AG10803 (cell line): ENCODE results near the gene PHYHD1.

ENCODE experiments used
- DNase-seq: peaks from one replicate; pipeline ENCODE4 v3.0.0; 2010; ENCODE audit warnings: low read depth
- H3K4me3 ChIP-seq: 2 replicates; pipeline ENCODE4 v1.5.1; 2011; ENCODE audit warnings: mild to moderate bottlenecking, low read length, control low read depth
- TF ChIP-seq, protein P1 (sequence below): conservative IDR thresholded peaks from 2 replicates; pipeline ENCODE4 v1.5.1; 2011; ENCODE audit warnings: mild to moderate bottlenecking, low read length, control low read depth, inconsistent platforms

Gene PHYHD1

DNA sequence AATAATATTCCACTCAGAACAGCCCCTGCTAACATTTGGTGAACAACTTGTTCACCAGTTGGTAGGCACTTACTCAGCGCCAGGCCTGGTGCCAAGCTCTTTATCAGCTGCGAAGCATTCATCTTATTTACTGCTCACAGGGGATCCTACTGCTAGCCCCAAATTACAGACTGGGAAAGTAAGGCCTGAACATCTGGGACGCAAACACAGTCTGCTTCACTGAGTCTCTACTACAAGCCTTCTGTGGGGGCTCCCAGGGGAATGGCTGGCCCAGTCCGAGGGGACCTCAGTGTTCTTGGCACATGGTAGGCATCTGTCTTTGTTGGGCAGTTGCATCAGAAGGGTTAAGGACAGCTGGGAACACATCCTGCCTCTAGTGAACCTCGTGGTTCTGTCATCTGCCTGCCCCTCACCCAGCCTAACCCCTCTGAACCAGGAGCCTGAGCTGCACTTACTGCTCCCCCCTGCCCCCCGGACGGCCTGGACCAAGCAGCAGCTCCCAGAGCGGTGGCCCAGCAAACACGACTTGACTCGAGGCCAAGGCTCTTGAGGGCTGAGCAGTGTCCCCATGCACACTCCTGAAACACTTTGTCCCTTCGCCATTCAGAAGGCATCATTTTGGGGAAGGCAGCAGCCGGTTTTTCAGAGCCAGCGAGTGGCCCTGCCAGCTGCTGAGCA lies at the start of gene PHYHD1:
Gene PHYHD1, plus strand, starts transcription at position 602 of the 678 bp plus-strand sequence. CDS start 1,342 bp downstream, outside the sequence.
- DNase-seq: peak; percentile 87
- TF ChIP-seq, protein P1, sequence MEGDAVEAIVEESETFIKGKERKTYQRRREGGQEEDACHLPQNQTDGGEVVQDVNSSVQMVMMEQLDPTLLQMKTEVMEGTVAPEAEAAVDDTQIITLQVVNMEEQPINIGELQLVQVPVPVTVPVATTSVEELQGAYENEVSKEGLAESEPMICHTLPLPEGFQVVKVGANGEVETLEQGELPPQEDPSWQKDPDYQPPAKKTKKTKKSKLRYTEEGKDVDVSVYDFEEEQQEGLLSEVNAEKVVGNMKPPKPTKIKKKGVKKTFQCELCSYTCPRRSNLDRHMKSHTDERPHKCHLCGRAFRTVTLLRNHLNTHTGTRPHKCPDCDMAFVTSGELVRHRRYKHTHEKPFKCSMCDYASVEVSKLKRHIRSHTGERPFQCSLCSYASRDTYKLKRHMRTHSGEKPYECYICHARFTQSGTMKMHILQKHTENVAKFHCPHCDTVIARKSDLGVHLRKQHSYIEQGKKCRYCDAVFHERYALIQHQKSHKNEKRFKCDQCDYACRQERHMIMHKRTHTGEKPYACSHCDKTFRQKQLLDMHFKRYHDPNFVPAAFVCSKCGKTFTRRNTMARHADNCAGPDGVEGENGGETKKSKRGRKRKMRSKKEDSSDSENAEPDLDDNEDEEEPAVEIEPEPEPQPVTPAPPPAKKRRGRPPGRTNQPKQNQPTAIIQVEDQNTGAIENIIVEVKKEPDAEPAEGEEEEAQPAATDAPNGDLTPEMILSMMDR: no peak
- peak within 1 kb of the TSS; percentile 54 for H3K4me3 ChIP-seq

DNA sequence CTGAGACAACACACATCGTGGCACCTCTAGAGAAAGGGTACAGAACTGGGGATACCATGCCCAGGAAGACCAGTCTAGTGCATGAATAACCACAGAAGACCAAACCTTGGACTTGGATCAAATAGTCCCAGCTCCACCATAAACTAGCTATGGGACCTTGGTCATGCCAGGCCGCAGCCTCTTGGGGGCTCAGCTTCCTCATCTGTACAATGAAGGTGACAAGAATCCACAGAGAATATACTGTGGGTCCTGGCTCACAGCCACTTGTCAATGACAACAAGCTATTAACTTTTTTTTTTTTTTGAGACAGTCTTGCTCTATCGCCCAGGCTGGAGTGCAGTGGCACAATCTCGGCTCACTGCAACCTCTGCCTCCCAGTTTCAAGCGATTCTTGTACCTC lies 42.9 kb upstream of the PHYHD1 start:
- TF ChIP-seq, protein P1: no peak
- H3K4me3 ChIP-seq: no peak overlapping the region
- DNase-seq: no peak

DNA sequence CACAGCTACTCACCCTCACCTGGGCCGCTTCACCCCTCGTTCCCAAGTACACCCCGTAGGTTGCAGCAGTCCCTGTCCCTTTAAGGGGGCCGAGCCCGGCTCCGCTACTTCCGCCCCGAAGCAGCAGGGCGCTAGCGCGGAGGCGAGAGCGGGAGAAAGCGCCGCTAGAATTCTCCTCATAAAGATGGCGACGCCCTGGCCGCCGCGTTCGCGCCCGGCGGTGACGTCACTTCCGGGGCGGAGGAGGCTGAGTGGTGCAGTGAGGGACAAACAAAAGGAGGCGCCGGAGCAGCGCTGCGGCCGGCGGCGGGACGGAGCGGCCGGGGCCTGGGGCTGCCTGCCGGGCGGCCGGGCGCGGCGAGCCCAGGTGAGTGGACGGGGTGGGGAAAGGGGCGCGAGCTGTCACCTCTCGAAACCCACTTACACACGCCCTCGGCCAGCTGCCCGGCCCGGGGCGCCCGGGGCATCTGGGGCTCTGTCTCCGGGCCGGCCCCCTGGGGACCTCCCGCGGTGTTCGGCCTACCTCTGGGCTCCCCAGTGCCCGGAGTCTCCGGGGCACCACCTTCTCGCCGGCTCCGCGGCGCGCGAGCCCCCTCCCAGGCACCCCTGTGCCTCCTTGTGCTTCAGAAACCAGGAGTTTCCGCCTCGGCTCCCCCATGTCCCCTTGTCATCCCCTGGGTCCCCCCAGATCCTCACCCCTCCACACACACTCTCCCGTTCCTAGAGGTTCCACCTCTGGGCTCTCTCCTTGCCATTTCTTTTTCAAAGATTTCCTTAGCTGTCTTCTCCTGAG lies 38.7 kb upstream of the PHYHD1 start, which contains the start of the genes KYAT1 and LRRC8A:
Gene KYAT1, minus strand, starts transcription at position 67 of the 793 bp plus-strand sequence. CDS start 36,545 bp downstream, outside the sequence.
Gene LRRC8A, plus strand, starts transcription at position 250 of the 793 bp plus-strand sequence. CDS start 25,032 bp downstream, outside the sequence.
- TF ChIP-seq, protein P1: no peak
- peak within 1 kb of the TSS; percentile 92 for H3K4me3 ChIP-seq
- DNase-seq: peak; percentile 92

DNA sequence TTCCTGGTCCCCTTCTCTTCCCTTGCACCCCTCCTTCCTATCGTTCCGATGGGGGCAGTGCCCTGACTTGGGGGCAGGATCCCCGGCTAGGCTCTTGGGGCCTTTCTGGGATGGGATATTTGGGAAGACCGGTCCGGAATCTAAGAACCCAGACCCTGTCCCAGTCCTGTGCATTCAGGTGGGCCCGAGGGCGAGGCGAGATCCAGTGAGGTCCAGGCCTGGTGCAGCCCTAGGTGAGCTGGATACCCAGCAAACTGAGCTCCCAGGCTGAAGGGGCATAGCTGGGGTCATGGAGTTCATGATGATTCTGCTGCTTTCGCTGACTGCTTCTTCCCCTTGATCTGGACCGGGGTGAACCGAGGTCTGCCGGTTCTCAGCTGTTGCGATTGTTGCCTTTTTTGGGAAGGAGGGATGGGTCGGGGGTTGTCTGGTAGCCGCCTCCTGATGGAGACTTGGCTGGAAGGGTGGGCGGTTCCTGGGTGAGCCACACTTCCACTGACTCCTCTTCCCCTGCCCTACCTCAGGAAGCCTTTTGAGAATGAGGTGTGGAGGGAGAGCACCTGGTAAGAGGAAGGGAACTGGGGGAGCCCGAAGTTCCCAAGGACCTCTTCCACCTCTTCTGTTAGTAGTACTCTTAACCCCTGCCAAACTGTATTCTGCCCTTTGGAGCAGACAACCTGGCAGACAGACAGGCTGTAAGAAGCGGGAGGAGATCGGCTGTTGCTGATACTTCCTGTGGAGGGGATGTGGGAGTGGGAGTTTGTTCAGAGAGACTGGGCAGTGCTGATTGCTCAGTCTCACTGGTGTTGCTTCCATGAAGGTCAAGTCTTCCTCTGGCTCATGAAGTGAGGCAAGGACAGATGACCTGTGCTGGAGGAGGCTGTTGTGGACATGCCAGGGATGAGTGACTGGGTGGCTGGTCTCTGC lies 37.8 kb upstream of the PHYHD1 start:
- TF ChIP-seq, protein P1: no peak
- DNase-seq: no peak
- peak overlapping the region; percentile 92 for H3K4me3 ChIP-seq

DNA sequence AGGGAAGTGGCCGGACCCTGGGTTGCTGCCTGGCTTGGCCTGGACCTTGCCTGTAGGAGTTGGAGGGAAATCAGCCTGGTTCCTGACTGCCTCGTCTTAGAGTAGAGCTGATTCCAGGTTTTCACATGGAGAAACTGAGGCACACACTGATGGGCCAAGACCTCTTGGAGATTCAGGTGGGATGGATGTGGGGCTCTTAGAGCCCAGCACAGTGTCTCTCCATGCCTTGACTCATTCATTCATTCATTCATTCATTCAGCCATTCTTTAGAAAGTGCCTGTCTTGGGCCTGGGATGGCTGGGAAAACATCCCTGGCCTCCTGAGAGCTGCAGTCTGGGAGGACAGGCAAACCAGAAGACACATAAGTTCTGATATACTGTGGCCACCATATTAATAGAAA lies 36.6 kb upstream of the PHYHD1 start:
- TF ChIP-seq, protein P1: no peak
- no peak for DNase-seq
- no peak overlapping the region; the same call in 1 of the 2 replicates for H3K4me3 ChIP-seq

DNA sequence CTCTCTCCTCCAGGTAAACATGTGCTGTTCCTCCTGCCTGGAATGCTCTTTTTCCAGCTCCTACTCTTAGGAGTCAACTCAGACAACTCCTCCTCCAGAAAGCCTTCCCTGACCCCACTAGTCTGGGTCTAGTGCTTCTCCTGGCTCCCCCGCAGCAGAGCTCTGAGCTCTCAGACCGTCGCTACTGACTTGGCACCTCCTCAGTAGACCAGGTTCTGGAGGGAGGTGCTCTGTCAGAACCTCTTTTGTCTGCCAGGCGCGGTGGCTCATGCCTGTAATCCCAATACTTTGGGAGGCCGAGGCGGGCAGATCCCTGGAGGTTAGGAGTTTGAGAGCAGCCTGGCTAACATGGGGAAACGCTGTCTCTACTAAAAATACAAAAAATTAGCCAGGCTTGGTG lies 35.4 kb upstream of the PHYHD1 start:
- no peak overlapping the region for H3K4me3 ChIP-seq
- no peak for DNase-seq
- TF ChIP-seq, protein P1: no peak
